Stimulated activated CD4-positive, alpha-beta T cell treated with anti-CD3 and anti-CD28 coated beads, Interleukin-1b, Interleukin-23, amount 100 ng/mL, for 24 hours (primary cell): ENCODE results near the gene ITSN1.
"Not testable (repeated sequence)": the region's sequence is repeated elsewhere in the genome, so short reads cannot be mapped to it uniquely, and the experiment has no call there.

Experiments
- DNase-seq, 4 experiments: peaks; one replicate each; pipeline ENCODE4 v3.0.0-alpha.2; 2020; ENCODE audit warnings: low read depth in 4 of 4, low spot score in 1 of 4

Gene ITSN1

DNA sequence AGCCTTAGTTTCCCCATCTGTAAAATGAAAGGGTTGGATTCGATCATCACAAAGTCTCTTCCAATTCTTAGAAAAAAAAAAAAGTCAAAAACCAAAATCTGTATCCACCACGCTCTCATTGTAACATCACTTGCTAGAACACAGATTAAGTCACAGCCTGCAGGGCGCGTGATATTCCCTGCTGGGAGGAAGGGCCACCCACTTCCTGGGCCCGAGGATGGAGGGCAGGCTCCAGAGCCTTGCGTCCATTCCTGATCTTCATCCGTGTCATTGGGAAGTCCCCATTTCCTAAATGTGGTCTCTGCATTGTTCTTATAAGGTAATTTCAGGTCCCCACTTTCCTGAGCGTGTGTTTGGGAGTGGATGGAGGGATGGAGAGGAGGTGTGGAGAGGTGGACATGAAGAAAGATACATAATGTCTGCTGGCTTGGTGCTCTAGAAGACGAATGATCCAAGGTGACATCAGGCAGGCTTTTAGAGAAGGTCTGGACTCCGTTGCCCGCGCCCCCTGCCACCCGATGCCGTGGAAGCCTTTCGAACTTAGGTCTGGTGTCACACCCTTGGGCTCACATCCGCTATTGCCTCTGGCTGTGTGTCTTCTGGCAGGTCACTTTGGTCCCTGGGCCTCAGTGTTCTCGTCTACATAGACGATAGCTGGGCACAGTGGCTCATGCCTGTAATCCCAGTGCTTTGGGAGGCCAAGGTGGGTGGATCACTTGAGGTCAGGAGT, 217.2 kb downstream of the ITSN1 start:
- DNase-seq, result no peak

DNA sequence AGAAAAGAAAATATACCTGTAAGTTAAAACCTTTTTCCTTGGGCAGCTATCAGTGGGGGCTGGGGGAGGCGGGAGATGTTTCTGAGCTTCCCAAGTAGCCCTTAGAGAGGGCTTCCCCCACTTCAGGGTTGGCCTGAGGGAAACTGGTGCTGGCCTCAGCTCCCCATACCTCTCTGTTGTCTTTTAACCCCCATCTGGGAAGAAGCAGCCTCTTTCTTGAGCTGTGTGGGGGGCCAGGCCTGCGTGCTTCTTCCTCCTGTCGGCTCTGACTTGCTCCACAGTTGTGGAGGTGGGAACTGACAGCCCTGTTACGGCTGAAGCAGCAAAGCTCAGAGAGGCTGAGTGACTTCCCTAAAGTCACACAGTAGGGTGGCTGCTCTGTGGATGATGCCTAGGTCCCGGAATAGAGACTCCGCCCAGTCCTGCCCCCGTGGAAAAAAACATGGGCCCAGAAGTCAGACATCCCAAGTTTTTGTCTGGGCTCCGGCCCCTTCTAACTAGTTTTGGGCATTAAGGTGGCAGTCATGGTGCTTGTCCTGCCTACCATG, 218.1 kb downstream of the ITSN1 start:
- DNase-seq, result no peak

DNA sequence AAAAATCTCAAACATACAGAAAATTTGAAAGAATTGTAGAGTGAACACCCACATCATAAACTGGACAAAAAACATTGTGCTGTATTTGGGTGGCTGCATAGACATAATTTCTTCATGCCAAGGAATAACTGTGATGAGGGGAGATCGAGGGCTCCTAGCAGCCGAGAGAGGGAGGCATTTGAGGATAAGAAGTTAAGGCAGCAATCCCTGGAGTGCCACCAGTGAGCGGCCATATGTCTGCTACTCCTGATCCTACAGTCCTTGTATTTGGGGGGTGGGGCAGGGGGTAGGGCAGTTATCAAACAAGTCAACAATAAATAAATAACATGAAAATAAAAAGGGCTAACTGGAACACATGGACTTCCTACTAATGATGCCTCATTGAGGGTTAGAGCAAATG, 218.8 kb downstream of the ITSN1 start:
- no peak for DNase-seq

DNA sequence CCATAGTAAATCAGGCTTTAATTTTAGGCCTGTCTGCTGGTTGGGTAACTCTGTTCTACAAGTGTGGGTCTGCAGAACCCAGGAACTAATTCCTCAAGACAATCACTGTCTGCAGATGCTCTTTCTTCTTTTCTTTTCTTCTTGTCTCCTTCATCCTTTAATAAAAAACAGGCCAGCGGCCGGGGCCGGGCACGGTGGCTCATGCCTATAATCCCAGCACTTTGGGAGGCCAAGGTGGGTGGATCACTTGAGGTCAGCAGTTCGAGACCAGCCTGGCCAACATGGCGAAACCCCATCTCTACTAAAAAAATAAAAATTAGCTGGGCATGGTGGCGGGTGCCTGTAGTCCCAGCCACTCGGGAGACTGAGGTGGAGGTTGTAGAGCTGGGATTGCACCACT, 220.9 kb downstream of the ITSN1 start:
- not testable (repeated sequence) for DNase-seq

DNA sequence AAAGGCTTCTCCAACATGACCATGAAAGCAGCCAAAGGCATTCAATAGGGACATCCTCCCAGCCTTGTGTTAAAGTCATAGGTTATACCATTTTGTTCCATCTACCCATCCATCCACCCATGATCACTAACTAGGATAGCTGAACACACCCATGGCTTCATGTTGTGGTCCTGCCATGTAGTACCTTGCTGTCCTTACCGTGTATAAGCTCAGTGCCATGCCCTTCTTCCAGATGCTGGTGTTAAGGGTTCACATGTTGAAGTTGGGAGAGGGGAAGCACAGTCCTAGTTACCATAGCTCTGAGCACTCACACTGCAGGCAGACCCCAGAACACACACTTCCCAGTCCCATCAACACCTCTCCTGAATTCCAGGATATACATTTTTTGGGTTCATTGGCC, 221.8 kb downstream of the ITSN1 start:
- DNase-seq, result no peak

DNA sequence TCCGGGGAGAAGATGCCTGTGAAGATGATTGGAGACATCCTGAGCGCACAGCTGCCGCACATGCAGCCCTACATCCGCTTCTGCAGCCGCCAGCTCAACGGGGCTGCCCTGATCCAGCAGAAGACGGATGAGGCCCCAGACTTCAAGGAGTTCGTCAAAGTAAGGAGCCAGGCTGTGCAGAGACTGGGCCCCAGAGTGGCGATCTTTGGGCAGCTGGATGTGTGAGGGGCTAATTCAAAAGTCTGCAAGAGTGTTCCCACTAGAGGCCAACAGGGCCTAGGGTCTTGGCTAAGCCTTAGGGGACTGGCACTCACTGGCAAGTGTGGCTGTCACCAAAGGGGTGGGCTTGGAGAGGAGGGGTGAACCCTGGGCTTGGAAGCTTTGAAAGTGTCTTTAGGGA, 222.9 kb downstream of the ITSN1 start:
- DNase-seq, result no peak

DNA sequence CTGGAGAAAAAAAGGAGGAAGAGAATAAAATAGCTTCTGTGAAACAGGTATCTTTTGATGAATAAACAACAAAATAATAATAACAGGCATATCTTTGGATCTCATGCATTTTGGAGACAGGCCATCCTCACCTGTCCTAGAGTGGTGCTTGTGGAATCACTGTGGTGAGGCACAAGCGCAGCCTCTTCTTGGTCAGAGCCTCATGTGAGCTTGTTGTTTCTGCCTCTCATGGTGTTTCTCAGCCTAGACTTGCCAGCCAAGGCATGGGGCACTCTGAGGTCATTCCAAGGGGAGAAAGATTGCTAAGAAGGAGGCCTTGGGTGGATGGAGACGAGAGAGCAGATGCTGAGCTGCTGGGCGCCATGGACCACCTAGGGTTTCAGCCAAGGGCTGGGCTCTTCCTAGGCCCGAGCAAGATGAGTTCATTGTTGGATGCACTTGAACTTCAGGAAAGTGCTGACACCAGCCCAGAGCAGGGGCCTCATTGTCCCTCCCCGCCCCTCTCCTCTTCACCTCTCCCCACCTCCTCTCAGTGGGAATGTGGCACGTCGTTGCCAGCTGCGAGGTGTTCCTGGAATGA, 223.8 kb downstream of the ITSN1 start:
- DNase-seq, result no peak

DNA sequence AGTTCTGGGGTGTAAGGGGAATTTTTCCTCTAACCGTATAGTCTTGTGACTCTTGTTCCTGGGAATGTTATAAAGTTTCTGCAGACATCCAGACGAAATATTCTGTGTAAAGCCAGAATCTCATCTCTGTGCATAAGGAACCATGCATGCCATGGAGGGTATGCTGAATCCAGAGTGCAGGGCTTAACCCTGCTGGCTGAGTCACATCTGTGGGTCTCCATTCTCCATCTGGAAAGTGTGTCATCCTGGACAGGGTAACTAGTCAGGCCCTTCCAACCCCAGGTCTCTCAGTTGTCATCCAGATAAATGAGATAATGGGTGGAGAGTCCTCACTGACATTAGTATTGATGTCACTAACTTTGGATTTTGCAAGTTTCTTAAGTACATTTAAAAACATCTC, 224.5 kb downstream of the ITSN1 start:
- DNase-seq, result no peak

DNA sequence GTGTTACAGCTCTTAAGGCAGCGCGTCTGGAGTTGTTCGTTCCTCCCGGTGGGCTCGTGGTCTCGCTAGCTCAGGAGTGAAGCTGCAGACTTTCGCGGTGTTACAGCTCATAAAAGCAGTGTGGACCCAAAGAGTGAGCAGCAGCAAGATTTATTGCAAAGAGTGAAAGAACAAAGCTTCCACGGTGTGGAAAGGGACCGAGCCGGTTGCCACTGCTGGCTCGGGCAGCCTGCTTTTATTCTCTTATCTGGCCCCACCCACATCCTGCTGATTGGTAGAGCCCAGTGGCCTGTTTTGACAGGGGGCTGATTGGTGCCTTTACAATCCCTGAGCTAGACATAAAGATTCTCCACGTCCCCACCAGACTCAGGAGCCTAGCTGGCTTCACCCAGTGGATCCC, 225.6 kb downstream of the ITSN1 start:
- not testable (repeated sequence) for DNase-seq

DNA sequence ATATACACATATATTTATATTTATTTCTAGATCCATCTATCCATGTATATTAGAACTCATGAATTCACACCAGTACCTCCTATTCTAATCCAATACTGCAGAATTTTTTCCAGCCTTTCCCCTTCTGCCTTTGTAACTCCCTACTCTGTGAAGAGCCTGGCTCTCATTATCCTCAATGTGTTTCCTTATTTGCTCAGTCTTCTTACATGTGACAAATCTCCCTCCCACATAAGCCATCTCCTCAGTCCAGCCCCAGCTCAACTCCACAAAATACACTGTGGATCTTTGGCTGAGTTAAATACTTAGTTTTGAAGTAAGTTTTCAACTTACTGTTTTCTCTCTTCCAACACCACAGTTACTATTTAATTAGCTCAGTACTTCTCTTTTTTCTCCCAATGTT, 227.6 kb downstream of the ITSN1 start:
- DNase-seq, result no peak

DNA sequence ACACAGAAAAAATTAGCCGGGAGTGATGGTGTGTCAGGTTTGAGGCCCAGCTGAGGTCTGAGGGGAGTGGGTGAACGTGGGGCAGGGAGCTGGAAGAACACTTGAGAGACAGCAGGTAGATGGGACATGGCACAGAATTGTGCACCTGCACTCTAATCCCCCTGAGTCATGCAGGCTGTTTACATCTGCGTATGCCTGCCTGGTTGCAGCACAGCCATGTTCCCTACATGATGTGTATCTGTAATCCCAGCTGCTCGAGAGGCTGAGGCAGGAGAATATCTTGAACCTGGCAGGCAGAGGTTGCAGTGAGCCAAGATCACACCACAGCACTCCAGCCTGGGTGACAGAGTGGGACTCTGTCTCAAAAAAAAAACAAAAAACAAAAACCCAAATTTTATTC, 228.5 kb downstream of the ITSN1 start:
- DNase-seq, result no peak

DNA sequence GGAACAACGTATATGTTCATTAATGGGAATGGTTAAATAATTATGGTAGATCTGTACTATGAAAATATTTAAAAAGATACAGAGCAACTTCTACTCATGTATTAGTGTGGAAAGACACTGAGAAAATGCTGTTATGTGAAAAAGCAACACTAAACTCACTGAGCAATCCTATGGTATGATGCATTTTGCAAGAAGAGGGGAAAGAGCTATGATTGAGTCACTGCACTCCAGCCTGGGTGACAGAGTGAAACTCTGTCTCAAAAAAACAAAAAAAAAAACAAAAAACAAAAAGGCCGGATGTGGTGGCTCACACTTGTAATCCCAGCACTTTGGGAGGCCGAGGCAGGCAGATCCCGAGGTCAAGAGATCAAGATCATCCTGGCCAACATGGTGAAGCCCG, 228.9 kb downstream of the ITSN1 start:
- DNase-seq, result no peak

DNA sequence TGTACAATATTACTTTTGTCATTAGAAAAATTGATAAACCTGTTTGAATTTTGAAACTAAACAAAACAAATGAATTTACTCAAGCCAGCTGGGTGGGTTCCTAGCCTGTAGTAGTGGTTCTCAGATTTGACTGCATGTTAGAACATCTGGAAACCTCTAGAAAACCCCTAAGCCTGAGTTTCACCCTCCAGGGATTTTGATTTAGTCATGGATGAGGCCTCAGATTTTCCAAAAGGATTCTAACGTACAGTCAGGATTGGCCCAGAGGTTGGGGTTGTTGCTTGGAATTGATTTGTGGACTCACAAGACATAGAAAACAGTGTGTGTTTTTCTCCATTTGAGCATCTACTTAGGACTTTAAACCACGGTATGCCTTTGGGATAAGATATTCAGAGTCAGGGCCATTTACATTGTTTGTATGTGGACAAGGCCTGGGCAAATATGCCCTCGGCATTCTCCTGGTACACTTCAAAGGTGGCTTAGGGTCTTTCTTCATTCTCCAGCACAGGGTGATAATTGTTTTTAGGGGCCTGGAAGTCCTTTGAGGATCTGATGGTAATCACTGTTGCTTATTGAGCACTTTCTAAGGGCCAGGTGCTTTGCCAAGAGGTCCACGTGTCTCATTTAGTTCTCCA, 230.7 kb downstream of the ITSN1 start:
- DNase-seq, result no peak

DNA sequence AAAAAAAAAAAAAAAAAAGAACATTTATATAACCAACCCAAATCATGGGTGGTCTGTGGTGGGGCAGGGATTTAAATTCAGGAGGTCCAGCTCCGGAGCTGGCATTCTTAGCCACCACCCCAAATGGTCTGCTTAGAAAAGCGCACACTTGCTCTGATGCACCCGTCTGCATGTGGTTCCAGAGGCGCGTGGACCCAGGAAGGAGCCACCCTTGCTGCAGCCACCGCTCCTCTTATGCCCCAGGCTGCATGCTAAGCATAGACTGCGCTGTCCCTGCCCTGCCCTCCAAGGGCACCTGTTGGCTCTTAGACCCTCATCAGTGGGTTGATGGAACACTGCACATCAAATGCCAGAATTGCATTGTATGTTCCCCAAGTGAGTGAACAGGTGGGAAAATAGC, 231.9 kb downstream of the ITSN1 start:
- DNase-seq, result no peak

DNA sequence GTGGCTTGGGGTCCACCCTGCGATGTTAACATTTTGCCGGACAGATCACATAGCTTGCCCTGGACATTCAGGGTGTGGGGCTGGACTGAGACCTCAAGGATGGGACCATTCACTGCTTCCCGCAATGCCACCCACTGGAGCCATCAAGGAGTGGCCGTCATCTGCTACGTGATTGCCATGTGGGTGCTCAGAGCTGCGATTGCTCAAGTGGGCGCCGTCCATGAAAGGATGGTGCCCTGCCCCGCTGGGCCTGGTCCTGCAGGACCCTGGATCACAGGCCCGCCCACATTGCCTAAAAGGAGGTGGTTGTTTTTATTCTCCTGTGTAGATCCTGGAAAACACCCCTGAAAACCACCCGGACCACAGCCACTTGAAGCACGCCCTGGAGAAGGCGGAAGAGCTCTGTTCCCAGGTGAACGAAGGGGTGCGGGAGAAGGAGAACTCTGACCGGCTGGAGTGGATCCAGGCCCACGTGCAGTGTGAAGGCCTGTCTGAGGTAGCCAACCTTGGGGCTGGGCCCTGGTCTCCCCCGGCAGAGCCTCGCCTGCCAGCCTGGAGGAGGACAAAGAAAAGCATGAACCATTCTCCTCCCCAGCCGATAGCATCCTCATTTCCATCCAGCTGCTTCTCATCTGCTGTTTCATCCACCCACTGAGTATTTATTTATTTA, 232.9 kb downstream of the ITSN1 start:
- no peak for DNase-seq

DNA sequence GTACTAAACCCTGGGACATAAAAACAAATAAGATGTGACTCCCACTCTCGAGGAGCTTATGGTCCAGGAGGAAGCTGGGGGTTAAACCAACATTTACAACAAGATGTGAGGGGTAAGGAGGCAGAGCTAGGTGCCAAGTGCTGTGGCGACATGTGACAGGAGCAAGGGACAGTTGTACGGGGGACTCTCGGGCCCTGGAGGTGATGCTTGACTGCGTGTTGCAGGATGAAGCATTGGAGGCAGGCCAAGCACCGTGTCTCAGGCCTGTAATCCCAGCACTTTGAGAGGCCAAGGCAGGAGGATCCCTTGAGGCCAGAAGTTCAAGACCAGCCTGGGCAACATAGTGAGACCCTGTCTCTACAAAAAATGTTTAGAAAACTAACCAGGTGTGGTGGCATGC, 236.5 kb downstream of the ITSN1 start:
- no peak for DNase-seq

DNA sequence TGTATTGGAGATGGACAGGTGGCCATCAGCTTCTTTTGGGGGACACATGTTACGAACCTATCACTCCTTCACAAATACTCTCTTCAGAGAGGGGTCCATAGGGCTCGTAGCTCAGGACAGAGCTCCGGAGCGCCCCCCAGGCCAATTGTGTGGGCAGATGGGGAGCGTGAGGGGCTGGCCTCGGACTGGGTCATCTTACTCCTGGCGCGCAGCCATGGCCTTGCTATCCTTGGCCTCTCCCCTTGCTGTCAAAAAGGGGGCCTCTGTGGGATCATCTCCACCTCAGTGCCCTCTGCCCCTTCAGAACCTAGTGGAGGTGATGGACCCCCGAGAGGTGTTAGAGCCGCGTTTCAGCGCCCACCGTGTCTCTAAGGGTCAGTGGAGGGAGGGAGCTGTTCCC, 238.3 kb downstream of the ITSN1 start:
- no peak for DNase-seq

DNA sequence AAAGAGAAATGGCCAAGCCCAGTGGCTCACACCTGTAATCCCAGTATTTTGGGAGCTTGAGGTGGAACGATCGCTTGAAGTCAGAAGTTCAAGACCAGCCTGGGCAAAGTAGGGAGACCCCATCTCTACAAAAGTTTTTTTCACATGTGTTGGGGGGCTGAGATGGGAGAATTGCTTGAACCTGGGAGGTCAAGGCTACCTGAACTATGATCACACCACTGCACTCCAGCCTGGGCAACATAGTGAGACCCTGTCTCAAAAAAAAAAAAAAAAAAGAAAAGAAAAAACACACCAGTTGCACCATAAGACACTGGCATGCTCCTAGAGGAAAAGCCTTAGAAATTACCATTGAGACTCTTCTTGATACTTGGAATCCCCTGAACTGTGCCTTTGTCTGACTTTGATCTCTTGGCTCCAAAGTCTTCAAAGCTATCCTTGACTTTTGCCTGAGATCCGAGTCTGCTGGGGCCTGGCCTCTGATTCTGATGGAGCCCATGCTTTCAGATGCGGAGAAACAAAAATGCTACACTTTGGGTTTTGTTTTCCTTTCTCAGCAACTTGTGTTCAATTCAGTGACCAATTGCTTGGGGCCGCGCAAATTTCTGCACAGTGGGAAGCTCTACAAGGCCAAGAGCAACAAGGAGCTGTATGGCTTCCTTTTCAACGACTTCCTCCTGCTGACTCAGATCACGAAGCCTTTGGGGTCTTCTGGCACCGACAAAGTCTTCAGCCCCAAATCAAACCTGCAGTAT, 239.6 kb downstream of the ITSN1 start:
- DNase-seq, result no peak

DNA sequence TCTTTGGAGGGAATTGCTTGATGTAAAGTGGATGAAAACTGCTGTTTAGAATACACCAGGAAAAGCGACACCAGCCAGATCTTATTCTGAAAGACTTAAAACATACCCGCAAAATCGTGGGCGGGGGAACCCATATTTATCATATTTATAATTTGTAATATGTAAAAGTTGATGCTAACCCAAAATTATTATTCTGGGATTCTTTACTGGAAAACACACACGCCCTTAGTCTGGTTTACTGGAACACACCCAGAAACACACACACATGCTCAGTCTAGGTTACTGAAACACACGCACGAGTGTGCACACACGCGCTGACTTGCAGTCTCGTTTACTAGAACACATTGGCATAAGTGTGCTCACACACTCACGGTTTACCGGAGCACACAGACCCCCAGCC, 240.8 kb downstream of the ITSN1 start:
- no peak for DNase-seq

DNA sequence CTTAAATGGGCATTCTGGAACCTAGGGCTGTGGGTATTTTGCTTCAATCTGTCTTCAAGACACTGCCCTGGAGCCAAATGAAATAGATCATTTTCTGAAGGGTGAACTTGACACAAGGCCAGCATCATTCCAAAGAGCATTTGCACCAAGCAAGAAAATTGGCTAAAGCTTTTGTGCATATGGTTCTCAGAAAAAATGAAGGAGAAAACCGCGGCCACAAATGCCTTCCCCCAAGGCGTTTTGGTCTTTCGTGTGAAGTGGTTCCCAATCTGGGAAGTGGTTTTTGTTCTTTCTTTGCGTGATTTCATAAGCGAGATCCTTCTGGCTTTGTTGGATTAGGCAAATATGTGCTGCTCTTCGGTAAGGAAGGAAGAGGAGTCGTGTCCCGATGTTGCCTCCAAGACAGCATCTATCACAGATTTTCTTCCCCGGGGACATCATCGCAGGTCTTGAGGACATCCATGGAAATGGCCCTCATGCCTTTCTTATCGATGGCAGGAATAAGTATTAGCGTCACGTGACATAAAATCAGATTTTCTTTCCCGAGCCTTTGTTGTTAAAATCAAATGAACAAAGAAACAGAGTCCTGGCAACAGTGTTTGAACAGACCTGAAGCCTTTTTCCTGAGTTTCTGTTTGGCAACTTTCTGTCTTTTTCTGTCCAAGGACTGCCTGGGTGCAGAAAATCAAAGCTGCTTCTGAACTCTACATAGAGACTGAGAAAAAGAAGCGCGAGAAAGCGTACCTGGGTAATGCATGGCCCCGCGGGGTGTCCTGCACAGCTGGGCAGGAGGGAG, 242.3 kb downstream of the ITSN1 start:
- no peak for DNase-seq

DNA sequence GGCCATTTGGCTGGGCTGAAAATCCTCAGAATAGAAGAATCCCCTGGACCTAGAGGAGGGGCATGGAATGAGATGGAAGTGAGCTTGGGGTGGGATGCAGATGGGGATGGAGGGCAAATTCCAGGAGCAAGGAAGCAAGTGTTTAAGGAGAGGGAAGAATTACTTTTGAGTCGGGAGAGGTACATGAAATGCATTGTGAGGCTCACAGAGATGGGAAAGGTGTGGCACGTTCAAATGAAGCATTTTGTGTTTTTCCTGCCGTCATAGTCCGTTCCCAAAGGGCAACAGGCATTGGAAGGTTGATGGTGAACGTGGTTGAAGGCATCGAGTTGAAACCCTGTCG, 242.8 kb downstream of the ITSN1 start:
- DNase-seq, result no peak
